HG02885 (cell line): ENCODE data around the gene DDX1.

Experiments
- ATAC-seq: cut with Tn5 transposase; IDR thresholded peaks from one replicate; pipeline ENCODE4 v1.9.1; 2021; ENCODE audit warnings: mild to moderate bottlenecking; ENCODE audit not compliant: unreplicated experiment, poor library complexity

The DDX1 gene

DNA sequence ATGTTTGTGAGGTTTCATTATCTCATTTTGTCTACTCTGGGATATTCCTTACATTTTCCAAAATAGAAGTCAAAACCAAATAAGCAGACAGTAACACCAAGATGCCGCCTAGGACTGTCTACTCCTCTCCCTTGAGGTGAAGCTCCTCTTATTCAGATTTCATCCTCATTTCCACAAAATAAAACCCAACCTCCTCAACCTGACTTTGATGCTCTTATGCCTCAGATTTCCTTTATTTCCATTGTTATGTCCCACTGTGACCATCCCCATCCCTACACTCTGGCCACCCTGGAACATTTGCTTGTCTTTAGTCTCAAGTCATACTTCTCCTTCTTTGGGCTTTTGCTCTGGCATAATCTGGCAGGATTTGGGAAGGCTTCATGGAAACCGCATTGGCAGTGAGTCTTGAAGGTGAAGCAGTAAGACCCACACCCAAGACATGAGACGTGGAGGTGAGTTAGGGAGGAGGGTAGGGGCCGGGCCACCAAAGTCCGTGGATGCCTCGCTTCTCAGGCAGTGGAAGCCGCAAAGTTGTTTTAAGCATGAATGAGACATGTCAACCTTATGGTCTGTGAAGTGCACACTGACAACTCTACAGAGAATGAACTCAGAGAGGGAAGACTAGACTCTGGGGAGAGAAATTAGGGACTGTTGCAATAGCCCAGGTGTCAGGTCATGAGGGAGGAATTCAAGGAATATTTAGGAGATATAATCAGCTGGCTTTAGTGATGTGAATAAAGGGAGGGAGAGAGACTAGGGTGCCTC lies 63.6 kb downstream of the DDX1 start:
- no peak for ATAC-seq

DNA sequence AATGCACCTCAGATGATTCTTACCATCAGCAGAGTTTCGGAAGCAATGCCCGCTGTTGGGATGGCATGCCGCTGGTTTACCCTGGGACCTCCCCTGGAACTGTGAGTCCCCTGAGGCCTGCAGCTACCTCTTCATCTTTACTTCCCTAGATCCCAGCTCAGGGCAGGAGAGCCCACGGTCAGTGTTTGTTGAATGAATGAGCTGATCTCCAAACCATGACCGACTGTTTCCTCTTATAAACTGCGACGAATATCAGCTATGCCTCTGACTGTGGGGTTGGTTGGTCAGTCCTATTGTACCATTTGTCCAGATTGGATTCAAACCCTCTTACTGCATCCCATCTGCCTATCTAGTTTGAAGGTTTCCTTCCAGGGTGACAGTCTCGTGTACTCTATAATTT lies 64.4 kb downstream of the DDX1 start:
- no peak for ATAC-seq

DNA sequence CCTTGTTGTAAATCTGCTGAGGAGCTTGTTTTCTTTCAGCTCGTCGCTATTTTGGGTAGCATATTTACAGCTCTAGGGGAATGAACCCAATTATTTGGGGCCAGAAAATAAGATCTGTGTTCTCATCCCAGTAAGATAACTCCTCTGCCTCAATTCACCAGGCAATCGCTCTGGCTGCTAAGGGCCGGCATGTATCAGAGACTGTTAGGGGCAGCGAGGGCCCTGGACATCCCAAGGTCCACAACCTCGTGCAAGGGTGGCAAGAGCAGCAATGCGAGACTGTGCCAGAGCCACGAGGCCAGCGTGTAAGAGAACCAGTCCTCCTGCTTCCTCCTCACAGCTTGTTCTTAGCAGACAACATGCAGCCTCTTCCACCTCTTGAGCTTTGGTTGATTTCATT lies 66.1 kb downstream of the DDX1 start:
- ATAC-seq, result no peak

DNA sequence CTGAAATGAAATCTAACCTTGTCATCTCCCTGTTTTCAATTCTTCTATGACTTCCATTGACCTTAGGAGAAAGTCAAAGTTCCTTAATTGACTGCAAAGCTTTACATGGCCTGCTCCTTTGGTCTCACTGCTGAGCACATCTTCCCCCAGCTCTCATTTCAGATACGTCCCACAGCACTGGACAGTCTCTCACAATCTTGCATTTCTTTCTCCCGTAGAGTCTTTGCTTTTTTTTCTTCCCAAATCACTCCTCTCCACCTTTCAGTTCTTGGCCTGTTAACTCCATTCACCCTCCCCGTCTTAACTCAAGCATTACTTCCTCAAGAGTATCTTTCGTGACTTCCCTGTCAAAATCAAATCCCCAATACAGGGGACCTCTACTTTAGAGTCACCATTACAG lies 67.2 kb downstream of the DDX1 start:
- no peak for ATAC-seq

DNA sequence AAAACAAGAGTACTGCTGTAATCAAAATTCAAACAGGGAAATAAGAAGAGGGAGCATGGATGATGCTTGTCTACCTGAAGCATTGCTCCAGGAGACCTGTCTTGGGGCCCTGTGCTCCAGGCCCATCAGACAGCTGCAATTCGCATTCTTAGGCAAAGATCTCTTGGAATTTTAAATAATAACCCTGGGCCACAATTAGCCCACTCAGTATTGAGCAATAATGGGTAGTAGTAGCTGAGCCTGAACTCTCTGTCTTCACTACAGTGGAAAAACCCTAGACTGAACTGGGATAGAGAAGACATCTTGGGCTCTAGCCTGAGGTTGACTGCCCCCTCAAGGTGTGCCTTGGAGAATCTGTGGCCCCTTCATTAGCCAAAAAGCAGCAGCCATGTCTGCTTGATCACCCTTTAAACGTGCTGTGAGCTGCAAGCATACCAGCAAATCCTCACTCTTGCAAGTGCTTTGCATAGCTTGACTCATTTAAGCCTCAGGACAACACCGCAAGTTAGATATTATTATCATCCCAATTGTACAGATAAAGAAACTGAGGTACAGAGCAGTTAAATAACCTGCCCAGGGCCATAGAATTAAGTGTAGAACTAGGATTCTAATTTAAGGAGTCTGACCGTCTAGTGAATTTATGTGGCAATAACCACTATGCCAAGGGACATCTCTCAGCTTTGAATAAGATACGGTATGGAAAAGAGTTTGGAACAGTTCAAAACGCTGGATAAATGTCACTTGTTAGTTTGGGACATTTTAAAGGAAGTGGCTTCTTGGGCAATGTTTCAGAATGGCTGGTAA lies 69.0 kb downstream of the DDX1 start:
- no peak for ATAC-seq

DNA sequence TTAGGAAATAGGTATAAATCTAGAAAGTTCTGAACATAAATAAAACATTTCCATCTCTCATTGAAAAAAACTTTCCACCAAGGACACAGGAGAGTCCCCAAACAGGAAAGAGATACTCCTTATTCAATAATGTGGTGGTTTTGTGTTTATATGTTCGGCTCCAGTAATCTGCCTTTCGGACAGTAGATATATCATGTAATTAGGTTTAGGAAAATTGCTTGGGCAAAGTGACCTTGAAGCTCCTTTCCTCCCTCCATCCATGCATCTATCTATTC lies 69.6 kb downstream of the DDX1 start:
- ATAC-seq, result no peak

DNA sequence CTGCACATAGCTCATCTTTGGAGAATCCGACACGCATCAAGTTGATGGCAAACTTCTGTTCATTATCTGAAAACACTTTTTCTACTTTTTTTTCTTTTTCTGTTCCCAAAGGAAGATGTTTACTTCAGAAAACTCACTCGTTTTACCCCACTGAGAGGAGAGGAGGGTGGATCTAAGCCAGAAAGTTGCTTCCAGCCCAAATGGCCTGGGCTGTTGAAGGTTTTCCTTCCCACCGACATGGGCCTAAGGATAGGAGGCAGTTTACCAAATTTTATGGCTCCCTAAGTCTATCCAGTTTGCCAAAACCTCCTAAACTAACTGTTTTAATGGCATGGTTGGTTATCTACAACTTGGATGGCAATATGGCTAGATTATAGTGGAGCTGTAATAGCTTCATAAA lies 70.4 kb downstream of the DDX1 start:
- ATAC-seq, result no peak

DNA sequence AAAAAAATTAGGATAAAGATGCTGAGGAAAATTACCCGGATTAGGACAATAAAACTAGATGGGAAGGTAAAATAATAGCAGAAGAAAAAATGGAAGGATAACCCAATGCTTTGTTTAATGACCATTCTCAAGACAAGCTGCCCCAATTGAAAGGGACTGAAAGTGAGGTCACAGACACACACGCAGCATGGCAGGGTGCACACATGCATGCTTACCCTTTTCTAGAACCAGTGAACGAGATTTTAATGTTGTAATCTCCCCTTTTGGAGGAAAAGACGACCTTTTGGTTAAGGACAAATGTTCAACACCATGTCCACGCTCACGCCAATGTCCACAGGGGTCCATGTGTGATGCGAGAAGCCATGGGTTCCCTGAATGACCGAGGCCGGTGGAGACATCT lies 70.9 kb downstream of the DDX1 start:
- ATAC-seq, result no peak

DNA sequence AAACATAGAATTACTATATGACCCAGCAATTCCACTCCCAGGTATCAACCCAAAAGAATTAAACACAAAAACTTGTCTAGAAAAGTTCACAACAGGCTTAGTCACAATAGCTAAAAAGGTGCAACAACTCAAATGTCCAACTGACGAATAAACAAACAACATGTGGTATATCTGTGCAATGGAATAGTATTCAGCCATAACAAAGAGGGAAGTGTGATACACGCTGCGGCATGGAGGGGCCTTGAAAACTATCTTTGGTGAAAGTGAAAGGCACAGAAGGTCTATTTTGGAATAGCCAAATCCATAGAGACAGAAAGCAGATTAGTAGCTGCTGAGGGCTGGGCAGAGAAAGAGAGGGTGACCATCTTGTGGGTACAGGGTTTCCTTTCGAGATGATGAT lies 72.1 kb downstream of the DDX1 start:
- ATAC-seq, result no peak

DNA sequence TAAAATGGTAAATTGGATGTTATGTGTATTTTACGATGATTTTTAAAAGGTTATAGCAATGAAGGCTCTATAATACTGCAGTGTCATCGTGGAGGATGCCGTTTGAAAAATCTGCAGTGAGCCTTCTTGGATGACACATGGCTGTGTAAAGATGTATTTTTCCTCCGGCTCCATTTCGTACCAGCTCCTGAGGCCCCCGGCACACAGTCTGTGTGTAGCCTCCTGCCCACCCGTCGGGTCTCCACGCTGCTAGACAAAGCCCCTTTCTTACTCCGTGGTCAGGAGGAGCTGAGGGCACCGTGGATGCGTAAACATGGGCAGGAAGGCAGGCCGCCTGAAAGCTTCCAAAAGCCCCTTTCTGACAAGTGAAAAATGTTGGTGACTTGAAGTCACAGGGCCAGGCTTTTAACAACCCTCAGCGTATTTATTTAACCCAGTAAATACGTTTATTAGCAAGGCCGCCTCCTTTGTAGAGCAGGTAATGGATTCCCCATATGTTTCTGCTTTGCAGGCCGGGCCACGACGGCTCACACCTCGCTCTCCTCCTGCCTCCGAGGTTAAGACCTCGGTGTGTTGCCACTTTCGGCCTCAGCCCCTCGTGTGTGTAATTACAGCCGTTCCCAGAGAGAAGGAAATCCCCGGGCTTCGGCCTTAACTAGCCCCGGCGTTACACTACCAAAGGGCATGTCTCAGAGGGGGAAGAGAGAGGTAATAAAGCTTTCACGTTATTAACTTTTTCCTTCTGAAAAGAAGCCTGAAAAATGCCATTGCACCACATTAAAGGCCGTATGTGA lies 72.8 kb downstream of the DDX1 start:
- ATAC-seq, result no peak

DNA sequence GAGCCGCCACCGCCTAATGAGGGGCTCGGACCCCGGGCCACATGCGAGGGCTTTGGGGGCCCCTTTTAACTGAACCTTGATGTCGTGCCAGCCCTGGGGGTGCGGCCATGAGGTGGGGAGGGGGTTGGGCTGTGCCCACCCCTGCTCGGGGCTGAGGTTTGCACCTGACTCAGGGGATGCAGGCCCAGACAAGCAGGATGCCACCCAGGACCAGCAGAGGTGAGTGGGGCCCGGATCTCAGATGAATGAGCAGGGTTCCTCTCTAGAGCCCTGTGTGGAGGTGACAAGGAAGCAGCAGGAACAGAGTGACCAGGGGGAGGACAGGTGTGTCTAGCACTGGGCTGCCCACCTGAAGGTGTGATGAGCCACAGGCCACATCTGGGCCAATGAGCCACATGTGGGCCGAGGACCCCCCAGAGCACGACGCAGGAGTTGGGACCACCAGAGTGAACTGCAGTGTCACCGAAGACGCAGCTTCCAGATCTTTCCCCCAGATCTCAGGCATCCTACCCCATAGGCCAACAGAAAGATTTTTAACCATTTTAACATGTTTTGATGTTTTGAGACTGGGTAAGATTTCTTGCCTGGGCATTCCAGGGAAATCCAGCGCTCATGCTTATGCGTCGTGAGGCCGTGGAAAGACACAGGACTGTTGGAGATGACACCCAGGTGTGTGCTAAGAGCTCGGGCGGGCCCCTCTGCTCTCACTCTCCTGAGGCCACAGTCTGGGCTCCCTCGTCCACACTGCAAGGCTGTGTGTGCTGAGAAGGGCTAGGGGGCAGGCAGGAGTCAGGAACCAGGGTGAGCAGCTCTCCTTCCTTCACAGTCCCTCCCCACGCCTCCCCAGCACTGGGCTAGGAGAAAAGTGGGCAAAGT lies 73.6 kb downstream of the DDX1 start:
- ATAC-seq, result no peak

DNA sequence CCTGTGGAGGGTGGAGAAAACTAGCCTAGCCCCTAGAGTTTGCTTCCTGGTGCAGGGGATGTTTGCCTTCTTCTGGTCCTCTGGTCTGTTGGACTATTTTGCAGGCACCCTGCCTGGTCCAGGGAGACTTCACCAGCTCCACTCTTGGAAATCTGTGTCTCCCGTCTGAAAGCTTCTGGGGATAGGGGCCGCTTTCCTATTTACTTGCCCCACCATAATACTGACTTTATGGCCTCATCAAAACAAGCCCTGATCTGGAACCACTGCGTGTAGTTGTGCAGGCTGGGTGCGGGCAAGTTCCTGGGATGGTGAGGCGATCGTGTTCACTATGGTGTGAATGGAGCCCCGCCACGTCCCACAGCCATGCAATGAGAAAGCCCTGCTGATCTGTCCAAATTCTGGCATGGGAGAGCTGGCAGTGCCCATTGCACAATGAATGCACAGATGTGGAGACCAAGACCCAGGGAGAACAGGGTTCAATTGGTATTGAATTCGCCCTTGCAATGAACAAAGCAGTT lies 74.3 kb downstream of the DDX1 start:
- ATAC-seq, result no peak

DNA sequence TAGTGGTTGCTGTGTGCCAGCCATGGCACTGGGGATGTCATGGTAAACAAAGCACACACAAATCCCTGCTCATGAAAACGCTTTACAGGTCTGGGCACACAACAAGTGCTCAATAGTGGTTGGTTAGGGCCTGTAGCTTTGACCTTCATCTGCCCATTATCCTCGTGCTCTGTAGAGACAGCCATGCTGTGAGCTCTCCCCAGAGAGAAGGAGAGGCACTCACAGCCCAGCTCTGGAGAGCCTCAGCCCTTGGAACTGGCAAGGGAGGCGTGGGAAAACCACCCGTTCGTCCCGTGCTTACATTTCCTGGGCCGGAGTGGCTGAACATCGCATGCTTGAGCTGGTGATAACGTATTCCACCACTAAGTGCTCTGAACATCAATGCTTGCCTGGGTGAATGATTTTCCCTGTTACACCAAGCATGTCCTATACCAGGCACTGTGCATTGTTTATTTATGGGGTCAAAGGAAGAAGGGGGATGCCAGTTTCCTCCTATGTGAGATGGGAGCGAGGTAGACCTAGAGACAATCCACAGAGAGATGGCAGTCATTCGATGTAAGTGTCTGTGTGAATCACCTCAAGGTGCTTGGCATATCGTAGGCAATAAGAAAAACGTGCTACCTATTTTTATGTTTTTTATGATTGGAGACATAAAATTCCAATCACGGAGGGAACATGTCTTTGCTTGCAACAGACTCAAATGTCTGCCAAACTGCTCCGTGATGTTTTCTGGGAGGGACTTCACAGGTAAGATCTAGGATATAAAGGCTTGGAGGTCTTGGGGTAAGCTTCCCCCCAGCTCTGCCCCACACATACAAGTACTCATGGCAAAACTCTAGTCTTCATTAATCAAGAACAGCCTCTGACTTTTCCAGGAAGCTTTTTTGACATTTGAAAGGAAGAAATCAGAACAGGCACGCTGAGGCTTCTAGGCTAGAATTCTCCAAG lies 75.5 kb downstream of the DDX1 start:
- no peak for ATAC-seq

DNA sequence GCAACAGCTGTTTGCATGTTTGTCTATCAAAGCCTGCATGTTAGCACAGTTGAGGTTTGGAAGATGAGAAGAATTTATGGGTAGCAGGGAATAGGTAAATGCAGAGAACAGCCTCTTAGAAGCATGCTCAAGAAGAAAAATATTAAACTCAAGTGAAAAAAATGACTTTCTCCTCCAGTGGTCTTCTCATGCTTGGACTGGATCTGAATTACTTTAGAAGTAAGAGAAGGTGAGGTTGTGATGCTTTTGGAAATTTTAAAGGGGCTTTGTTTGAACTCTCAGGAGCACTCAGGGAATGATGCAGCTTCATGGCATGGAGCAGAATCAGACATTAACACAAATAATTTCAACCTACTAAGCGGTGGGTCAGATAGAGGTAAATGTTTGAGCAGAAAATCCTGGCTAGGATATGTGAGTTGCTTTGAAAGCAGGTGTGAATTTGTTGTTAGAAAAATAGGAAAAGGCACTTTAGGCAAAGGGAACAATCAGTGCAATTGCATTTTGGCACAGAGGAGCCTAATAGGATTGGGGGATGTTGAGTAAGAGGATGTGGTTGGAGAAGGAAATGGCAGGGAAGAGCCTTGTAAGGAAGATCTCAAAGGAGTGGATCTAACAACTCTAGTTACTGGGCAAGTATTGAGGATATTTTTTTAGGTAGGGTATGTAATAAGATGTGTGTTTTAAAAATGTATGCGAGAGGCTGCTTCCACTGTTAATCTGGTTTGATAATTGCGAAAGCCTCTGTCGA lies 76.3 kb downstream of the DDX1 start:
- ATAC-seq, result no peak

DNA sequence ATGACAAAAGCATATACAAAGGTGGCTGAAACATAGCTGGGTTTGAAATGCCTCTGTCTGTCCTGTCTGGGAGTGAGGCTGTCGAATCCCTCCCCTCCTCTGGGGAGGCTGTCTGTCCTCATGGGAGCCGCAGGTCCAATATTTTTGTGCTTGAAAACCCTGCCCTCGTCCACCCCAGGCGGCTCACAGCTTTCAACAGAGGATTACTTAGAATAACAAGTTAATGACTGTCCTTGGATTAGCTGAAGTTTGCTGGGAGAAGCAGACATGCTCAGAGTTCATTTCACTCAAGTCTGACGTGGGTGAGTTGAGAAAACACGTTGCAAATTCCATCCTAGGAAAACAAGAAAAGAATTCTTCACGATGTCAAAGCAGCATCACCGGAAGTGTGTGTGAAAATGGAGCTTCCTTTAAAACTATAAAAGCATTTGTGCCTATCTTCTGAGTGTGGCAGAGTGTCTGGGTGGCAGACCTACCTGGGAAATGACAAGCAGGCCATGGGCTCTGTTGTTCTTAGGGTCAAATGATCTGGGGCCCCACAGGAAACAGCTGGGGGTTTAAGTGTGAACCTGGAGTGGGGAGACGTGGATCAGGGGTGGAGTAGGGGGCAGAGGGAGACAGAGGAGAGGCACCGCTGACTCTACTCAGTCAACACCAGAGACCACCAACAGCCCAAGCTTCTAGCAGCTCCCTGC lies 77.1 kb downstream of the DDX1 start:
- ATAC-seq, result no peak

DNA sequence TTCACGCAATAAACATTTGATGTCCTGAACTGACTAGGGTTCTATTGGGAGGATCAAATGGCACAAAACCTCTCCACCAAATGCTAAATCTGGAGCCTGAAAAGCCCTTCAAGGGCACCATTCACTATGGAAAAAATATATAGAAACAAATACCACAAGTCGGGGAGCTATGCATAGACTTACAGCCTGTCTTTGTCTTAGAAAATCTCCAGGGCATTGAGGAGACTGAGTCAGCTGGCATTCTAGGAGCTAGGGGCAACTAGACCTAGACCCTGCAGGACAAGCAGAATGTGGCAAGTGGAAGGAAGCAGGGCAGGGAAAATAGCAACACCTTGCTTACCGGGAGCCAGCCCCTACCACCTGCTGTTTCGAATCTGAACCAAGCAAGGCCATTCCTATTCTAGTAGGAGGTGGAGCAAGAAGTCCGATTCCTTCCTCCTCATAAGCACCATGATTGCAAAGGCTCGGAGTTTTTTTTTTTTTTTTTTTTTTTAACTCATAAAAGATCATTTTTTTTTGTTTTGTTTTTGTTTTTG lies 77.8 kb downstream of the DDX1 start:
- ATAC-seq, result no peak

DNA sequence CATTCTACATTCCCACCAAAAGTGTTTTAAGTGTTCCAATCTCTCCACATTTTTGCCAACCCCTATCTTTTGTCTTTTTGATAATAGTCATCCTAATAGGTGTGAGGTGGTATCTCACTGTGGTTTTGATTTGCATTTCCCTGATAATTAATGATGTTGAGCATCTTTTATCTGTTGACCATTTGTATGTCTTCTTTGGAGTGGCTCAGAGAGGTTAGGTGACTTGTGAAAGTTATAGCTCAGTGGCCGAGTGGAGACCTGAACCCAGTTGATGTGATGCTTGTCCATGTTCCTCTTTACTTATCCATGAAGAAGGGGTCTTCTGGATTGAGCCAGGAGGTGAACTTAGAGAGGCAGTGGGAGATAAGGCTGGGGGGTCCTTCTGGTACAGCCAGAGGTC lies 78.8 kb downstream of the DDX1 start:
- ATAC-seq, result no peak

DNA sequence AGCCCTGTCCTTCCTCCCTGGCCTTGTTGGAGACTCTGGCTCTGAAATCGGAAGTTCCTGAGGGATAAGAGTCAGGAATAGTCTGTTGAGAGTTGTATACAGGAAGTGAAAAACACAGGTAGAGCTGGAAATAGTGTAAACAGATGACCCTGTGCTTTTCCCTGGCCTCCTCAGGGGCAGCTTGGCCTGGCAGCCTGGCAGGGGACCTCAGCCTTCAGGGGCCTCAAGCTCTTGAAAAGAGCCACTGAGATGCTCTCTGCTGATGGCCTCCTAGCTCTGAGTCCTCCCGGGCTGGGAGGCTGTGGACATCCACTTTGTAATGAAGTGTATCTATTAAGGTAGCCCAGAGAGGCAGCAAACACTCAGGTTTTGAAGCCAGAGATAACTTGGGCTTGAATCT lies 79.3 kb downstream of the DDX1 start:
- no peak for ATAC-seq
